ENCODE data around the gene GNB3.

Gene GNB3

DNA sequence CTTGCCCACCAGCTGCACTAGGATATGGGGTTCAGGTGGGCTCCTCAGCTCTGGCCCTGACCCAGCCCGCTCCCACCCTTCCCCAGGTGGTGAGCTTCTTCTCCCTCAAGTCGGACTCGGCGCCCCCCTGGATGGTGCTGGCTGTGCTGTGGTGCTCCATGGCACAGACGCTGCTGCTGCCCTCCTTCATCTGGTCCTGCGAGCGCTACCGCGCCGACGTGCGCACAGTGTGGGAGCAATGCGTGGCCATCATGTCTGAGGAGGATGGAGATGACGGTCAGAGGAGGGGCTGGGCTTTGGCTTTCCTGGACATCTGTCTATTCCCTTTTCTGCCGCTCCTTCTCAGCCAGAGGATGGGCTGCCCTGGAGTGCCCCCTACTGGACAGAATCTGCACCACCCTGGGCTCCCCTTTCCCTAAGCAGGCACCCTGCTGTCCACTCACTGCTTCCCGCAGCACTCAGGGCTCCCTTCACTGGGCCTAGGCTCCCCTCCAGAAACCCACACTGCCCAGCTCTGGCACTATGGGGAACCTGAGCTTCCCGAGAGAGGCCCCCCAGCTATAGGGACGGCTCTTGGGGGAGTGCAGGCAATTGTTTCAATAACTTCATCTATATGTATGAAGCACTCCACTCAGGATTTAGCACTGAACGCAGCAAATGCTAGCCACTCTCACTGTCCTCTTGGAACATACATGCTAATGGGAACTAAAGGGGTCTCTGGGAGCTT lies 15.2 kb upstream of the GNB3 start:
- no peak overlapping the region for H3K9ac ChIP-seq (ENCODE audit: low read depth, low read length)
- H3K4me1 ChIP-seq (ENCODE audit: insufficient read depth, low read length) = peaks cover 28% of the 10 kb centered on the region
- peaks cover 39% of the 10 kb centered on the region for H3K27me3 ChIP-seq (ENCODE audit: insufficient read depth, low read length)
- no peak overlapping the region for H3K27ac ChIP-seq (ENCODE audit: low read length)
- H3K4me3 ChIP-seq (ENCODE audit: low read length) = peak overlapping the region; percentile 54; the same call in 1 of the 2 replicates
- no peaks in the 10 kb centered on the region for H3K9me3 ChIP-seq (ENCODE audit: insufficient read depth, low read depth, low read length)
- peaks cover 7% of the 10 kb centered on the region for H3K36me3 ChIP-seq (ENCODE audit: insufficient read depth, low read depth, low read length)

DNA sequence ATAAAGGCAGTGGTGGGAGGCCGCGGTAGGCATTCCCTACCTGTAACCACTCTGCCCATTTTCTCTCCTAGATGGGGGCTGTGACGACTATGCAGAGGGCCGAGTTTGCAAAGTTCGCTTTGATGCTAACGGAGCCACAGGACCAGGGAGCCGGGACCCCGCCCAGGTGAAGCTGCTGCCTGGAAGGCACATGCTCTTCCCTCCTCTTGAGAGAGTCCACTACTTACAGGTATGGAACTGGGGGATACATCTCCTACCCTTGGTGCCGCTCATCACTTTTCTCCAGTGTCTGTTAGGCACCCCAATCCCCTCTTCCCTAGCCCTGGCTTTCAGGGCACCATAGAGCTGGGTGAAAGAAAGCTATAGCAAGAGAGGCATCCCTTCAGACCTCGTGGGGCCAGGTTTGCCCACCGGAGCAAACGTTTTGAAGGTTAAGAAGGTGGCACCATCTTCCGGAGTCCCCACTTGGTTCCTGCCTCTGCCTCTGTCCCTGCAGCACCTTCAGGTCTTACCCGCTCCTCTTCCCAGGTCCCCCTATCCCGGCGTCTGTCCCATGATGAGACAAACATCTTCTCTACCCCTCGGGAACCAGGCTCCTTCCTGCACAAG lies 14.5 kb upstream of the GNB3 start:
- Histone ChIP-seq H3K4me3 (ENCODE audit: low read length) (no peak overlapping the region), H3K9ac (ENCODE audit: low read depth, low read length) (no peak overlapping the region), H3K27me3 (ENCODE audit: insufficient read depth, low read length) (peaks cover 39% of the 10 kb centered on the region), H3K27ac (ENCODE audit: low read length) (no peak overlapping the region), H3K4me1 (ENCODE audit: insufficient read depth, low read length) (peaks cover 22% of the 10 kb centered on the region; the same call in 1 of the 2 replicates), H3K9me3 (ENCODE audit: insufficient read depth, low read depth, low read length) (no peaks in the 10 kb centered on the region), H3K36me3 (ENCODE audit: insufficient read depth, low read depth, low read length) (peaks cover 13% of the 10 kb centered on the region)

DNA sequence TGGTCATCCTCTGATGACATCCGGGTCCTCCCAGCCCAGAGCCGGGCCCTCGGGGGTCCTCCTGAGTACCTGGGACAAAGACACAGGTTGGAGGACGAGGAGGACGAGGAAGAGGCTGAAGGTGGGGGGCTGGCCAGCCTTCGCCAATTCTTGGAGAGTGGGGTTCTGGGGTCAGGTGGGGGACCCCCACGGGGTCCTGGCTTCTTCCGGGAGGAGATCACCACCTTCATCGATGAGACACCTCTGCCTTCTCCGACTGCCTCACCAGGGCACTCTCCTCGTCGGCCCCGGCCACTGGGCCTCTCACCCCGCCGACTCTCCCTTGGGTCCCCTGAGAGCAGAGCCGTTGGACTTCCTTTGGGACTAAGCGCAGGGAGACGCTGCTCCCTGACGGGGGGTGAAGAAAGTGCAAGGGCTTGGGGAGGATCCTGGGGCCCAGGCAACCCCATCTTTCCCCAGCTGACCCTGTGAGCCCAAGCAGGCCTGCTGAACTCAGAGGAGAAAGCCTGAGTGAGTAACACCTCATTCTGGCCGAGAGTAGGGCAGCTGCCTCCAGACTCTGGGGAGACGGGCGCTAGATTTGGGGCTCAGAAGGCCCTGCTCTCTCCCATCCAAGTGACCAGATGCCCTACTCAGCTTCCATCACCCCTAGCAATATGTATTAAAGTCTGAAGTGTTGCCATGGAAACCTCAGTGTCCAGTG lies 13.8 kb upstream of the GNB3 start:
- Histone ChIP-seq H3K4me3 (ENCODE audit: low read length) (peak overlapping the region; percentile 57; the same call in 1 of the 2 replicates), H3K9ac (ENCODE audit: low read depth, low read length) (peak overlapping the region; percentile 59; the same call in 1 of the 2 replicates), H3K9me3 (ENCODE audit: insufficient read depth, low read depth, low read length) (no peaks in the 10 kb centered on the region), H3K27me3 (ENCODE audit: insufficient read depth, low read length) (peaks cover 39% of the 10 kb centered on the region), H3K27ac (ENCODE audit: low read length) (no peak overlapping the region), H3K4me1 (ENCODE audit: insufficient read depth, low read length) (peaks cover 22% of the 10 kb centered on the region; the same call in 1 of the 2 replicates), H3K36me3 (ENCODE audit: insufficient read depth, low read depth, low read length) (peaks cover 20% of the 10 kb centered on the region)

DNA sequence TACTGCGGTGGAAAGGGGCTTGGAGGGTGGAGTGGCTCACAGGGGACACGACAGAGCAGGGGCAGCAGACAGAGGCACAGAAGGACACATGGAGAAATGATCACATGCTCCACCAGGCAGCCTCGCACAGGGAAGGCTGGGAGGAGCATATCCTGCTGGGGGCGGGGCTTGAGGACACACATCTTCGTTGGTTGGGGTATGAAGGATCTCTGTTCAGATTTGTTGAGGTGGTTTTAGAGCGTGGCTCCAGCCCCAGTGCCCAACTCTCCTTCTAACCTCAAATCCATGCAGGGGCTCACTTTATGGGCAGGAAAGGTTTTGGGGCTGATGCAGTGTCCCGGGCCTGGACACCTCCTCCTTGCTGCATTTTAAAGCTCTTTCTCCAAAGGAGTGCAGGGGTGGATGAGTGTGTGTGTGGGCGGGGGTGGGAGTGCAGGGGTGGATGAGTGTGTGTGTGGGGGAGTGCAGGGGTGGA lies 13.3 kb upstream of the GNB3 start:
- peak overlapping the region; percentile 59; the same call in 1 of the 2 replicates for H3K9ac ChIP-seq (ENCODE audit: low read depth, low read length)
- H3K27ac ChIP-seq (ENCODE audit: low read length) = no peak overlapping the region
- peaks cover 33% of the 10 kb centered on the region for H3K27me3 ChIP-seq (ENCODE audit: insufficient read depth, low read length)
- no peaks in the 10 kb centered on the region for H3K9me3 ChIP-seq (ENCODE audit: insufficient read depth, low read depth, low read length)
- peak overlapping the region; percentile 57; the same call in 1 of the 2 replicates for H3K4me3 ChIP-seq (ENCODE audit: low read length)
- H3K36me3 ChIP-seq (ENCODE audit: insufficient read depth, low read depth, low read length) = peaks cover 26% of the 10 kb centered on the region
- peaks cover 16% of the 10 kb centered on the region; the same call in 1 of the 2 replicates for H3K4me1 ChIP-seq (ENCODE audit: insufficient read depth, low read length)

DNA sequence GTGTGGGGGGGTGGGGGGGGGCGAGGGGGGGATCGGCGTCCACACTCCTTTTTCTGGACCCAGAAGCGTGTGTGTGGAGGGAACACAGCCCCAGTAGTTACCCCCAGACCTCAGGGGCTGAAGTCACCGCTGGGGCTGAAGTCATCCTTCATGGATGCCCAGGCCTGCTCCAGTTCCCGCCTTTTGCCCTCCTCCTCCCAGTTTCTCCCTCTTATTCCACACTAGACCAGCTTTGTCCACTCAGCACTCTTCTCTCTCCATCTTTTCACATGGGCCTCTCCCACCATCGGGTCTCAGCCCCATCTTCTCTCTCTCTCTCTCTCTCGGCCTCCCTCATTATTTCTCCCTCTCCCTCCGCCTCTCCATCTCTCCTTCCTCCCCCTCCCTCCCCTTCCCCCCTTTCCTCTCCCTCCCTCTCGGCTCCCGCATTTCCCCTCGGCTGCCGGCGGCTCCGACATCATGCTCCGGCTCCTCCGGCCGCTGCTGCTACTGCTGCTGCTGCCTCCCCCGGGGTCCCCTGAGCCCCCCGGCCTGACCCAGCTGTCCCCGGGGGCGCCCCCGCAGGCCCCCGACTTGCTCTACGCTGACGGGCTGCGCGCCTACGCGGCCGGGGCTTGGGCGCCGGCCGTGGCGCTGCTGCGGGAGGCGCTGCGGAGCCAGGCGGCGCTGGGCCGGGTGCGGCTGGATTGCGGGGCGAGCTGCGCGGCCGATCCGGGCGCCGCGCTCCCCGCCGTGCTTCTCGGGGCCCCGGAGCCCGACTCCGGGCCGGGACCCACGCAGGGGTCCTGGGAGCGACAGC lies 12.5 kb upstream of the GNB3 start, which contains the start of gene P3H3:
Gene P3H3 (plus strand): TSS at position 426 of the 799 bp plus-strand sequence. CDS start 34 bp downstream, at position 460.
- Histone ChIP-seq H3K27me3 (ENCODE audit: insufficient read depth, low read length) (peaks cover 26% of the 10 kb centered on the region), H3K27ac (ENCODE audit: low read length) (peak within 1 kb of the TSS; percentile 78), H3K9ac (ENCODE audit: low read depth, low read length) (peak within 1 kb of the TSS; percentile 94), H3K9me3 (ENCODE audit: insufficient read depth, low read depth, low read length) (no peaks in the 10 kb centered on the region), H3K4me1 (ENCODE audit: insufficient read depth, low read length) (peaks cover 11% of the 10 kb centered on the region; the same call in 1 of the 2 replicates), H3K36me3 (ENCODE audit: insufficient read depth, low read depth, low read length) (peaks cover 28% of the 10 kb centered on the region), H3K4me3 (ENCODE audit: low read length) (peak within 1 kb of the TSS; percentile 95)

DNA sequence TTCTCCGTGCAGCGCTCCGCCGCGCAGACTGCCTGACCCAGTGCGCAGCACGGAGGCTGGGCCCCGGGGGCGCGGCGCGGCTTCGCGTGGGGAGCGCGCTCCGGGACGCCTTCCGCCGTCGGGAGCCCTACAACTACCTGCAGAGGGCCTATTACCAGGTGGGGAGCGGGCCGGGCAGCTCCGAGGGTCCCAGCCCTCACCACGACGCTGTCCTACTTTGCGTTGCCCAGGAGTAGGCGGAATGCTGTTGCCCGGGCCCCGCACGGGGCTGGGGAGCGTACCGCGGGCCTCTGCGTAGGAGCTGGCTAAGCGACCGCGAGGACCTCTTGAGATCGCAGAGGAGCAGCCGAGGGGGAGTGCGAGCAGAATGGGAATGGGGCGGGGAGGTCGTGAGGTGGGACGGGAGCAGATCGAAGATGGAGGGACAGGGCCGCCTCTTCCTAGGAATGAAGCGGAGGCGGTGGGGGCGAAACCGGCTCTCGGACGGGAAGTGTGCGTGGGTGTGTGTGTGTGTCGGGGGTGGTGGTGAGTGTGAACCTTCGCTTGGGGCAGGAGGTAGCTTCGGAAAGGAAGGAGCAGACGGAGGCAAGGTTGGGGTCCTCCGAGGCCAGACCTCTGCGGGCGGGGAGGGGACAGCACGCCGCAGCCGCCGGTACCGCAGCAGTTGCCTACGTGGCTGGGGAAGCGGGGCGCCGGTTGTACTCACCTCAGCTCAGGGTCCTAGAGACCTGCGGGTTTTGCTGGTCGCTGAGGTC lies 11.8 kb upstream of the GNB3 start:
- Histone ChIP-seq H3K4me3 (ENCODE audit: low read length) (peak overlapping the region; percentile 95), H3K27me3 (ENCODE audit: insufficient read depth, low read length) (peaks cover 21% of the 10 kb centered on the region), H3K27ac (ENCODE audit: low read length) (peak overlapping the region; percentile 78), H3K4me1 (ENCODE audit: insufficient read depth, low read length) (peaks cover 10% of the 10 kb centered on the region; the same call in 1 of the 2 replicates), H3K9ac (ENCODE audit: low read depth, low read length) (peak overlapping the region; percentile 94), H3K9me3 (ENCODE audit: insufficient read depth, low read depth, low read length) (no peaks in the 10 kb centered on the region), H3K36me3 (ENCODE audit: insufficient read depth, low read depth, low read length) (peaks cover 36% of the 10 kb centered on the region)

DNA sequence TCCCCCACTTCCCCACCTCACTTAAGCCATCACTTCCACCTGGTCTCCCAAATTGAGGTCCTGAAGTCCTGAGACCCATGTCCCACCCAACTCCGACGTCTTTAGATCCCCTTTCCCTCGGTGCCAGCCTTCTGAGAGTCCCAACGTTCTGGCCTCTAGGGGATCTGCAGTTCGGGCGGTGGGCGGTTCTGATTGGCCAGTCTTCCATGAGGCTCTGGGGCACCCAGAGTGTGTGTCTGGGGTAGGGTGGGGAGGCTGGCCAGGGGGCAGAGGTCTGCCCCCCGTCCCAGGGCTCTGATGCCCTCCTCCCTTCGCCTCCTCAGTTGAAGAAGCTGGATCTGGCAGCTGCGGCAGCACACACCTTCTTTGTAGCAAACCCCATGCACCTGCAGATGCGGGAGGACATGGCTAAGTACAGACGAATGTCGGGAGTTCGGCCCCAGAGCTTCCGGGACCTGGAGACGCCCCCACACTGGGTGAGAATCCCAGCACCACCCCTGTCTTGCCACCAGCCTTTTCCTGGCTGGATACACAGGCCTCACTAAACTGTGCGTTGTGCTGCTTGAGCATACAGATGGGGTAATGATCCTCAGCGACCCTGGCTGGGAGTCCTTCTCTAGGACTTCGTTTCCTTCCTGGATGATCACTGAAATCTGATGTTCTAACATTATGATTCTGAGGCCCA lies 11.0 kb upstream of the GNB3 start:
- Histone ChIP-seq H3K9ac (ENCODE audit: low read depth, low read length) (peak overlapping the region; percentile 94), H3K36me3 (ENCODE audit: insufficient read depth, low read depth, low read length) (peaks cover 42% of the 10 kb centered on the region)

DNA sequence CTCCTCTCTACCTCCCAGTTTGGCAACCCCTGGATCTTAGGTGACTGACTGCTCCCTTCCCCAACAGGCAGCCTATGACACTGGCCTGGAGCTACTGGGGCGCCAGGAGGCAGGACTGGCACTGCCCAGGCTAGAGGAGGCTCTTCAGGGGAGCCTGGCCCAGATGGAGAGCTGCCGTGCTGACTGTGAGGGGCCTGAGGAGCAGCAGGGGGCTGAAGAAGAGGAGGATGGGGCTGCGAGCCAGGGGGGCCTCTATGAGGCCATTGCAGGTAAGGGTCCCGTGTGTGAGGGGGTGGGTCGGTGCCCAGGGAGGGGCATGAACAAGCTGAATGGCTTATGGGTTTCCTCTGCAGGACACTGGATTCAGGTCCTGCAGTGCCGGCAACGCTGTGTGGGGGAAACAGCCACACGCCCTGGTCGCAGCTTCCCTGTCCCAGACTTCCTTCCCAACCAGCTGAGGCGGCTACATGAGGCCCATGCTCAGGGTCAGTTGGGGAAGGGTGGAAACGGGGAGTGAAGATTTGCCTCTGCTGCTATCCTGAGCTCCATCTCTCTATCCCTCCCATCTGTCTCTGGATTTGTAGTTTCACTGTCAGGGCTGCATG lies 10.3 kb upstream of the GNB3 start:
- Histone ChIP-seq H3K9ac (ENCODE audit: low read depth, low read length) (peak overlapping the region; percentile 94; the same call in 1 of the 2 replicates), H3K27ac (ENCODE audit: low read length) (no peak overlapping the region), H3K4me3 (ENCODE audit: low read length) (peak overlapping the region; percentile 95; the same call in 1 of the 2 replicates), H3K9me3 (ENCODE audit: insufficient read depth, low read depth, low read length) (no peaks in the 10 kb centered on the region), H3K4me1 (ENCODE audit: insufficient read depth, low read length) (peaks cover 10% of the 10 kb centered on the region; the same call in 1 of the 2 replicates), H3K36me3 (ENCODE audit: insufficient read depth, low read depth, low read length) (peaks cover 48% of the 10 kb centered on the region), H3K27me3 (ENCODE audit: insufficient read depth, low read length) (peaks cover 7% of the 10 kb centered on the region)

More for the DNA sequence above, 11.0 kb upstream of the GNB3 start:
- Histone ChIP-seq H3K27me3 (ENCODE audit: insufficient read depth, low read length) (peaks cover 14% of the 10 kb centered on the region), H3K9me3 (ENCODE audit: insufficient read depth, low read depth, low read length) (no peaks in the 10 kb centered on the region), H3K4me1 (ENCODE audit: insufficient read depth, low read length) (peaks cover 10% of the 10 kb centered on the region; the same call in 1 of the 2 replicates), H3K27ac (ENCODE audit: low read length) (no peak overlapping the region), H3K4me3 (ENCODE audit: low read length) (peak overlapping the region; percentile 95)

DNA sequence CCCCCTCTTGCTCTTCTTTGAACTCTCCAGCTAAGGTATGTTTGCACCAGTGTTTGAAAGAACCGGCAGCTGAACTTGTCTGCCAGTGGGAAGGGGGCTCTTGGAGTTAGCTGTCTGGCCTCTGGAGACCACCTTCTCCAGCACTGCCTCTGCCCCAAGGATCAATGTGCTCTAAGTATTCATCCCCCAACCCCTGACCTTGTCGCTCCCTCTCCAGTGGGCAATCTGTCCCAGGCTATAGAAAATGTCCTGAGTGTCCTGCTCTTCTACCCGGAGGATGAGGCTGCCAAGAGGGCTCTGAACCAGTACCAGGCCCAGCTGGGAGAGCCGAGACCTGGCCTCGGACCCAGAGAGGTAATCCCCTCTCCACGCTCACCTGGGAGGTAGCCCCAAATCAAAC lies 9.7 kb upstream of the GNB3 start:
- H3K27ac ChIP-seq (ENCODE audit: low read length) = no peak overlapping the region
- H3K36me3 ChIP-seq (ENCODE audit: insufficient read depth, low read depth, low read length) = peaks cover 51% of the 10 kb centered on the region
- peaks cover 8% of the 10 kb centered on the region; the same call in 1 of the 2 replicates for H3K4me1 ChIP-seq (ENCODE audit: insufficient read depth, low read length)
- H3K9ac ChIP-seq (ENCODE audit: low read depth, low read length) = no peak overlapping the region
- H3K27me3 ChIP-seq (ENCODE audit: insufficient read depth, low read length) = peaks cover 6% of the 10 kb centered on the region; the same call in 1 of the 2 replicates
- H3K9me3 ChIP-seq (ENCODE audit: insufficient read depth, low read depth, low read length) = no peaks in the 10 kb centered on the region
- H3K4me3 ChIP-seq (ENCODE audit: low read length) = no peak overlapping the region
